Limb (tissue), 2 donors: ENCODE data around the gene KCTD13.
"Not testable (repeated sequence)": the region's sequence is repeated elsewhere in the genome, so short reads cannot be mapped to it uniquely, and the experiment has no call there.

Source experiments
- DNase-seq, 2 donors: peaks; one replicate each; pipeline ENCODE4 v3.0.0-alpha.2; 2016; ENCODE audit errors: extremely low spot score in 2 of 2

KCTD13 gene

GRCh38 chr16:29878172-29878571 lies 47.9 kb downstream of the KCTD13 start:
- no peak for DNase-seq

DNA sequence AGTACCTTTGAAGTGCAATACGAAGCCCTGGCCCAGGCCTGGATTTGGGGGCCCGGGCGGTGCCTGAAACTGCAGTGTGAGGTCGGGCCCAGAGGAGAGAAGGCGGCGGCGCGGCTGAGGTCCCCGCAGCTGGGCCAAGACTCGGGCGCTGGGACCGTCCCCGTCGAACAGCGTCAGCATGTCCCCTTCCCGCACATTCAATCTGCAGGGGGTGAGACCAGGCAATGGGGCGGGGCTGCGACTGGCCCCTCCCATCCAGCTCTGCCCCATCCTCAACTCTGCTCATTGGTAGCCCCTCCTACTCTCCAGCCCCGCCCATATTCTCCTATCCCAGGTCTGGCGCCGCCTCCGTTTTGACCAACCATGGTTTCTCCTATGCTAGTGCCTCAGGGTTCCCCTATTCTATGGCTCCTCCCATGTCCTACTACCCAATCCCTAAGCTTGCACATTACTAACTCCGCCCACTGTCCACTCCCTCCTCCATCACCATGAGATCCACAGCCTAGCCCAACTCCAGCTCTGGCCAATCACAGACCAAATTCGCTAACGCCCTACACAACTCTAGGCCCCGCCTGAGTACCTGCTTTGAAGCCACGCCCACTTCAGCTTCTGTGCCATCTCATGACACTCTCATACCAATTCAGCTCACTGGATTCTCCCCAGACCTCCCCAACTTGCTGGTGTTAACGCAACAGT lies 48.6 kb downstream of the KCTD13 start:
- DNase-seq = no peak

- no peak for DNase-seq
Observed at GRCh38 chr16:29876594-29877249, 49.3 kb downstream of the KCTD13 start.

DNA sequence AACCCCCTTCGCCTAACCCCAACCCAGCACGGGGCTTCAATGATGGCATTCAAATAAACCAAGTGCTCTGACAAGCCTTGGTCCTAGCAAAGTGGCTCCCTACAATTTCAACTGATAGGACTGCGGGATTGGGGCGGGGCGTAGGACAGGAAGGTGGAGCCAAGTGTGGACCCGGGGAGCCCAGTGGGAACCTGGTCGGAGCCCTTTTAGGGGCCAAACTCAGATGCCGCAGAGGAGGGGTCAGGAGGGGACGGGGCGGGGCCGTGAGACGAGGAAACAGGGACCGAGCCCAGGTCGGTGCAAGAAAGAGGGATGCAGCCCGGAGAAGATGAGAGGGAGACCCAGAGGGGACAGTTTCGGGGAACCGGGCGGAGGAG lies 49.8 kb downstream of the KCTD13 start:
- DNase-seq = no peak

GRCh38 chr16:29875206-29875605 lies 50.8 kb downstream of the KCTD13 start:
- no peak for DNase-seq

GRCh38 chr16:29873319-29873718 lies 52.7 kb downstream of the KCTD13 start:
- DNase-seq = no peak

GRCh38 chr16:29871822-29872546 lies 54.0 kb downstream of the KCTD13 start:
- no peak for DNase-seq

GRCh38 chr16:29869067-29869466 lies 57.0 kb downstream of the KCTD13 start:
- not testable (repeated sequence) for DNase-seq

DNA sequence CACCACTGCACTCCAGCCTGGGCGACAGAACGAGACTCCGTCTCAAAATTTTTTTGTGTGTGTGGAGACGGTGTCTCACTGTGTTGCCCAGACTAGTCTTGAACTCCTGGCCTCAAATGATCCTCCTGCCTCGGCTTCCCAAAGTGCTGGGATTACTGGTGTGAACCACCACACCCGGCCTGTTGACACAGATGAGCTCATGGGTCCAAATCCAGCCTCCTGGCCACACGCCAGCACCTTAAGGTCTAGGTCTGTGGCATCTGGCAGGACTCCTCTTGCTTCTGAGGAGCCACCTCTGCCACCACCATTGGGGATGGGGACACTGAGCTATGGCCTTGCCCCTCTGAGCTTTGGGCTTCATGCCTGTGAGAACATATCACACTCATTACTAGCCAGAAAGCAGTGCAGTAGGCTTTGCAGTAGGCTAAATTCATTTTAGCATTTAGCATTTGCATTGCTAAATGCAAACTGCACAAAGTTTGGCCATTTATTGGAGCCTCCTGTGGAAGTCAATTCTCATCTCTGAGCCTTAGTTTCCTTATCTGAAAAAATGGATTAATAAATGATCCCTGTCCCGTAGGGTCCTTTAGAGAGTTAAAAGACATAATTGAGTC lies 57.5 kb downstream of the KCTD13 start:
- no peak for DNase-seq

DNA sequence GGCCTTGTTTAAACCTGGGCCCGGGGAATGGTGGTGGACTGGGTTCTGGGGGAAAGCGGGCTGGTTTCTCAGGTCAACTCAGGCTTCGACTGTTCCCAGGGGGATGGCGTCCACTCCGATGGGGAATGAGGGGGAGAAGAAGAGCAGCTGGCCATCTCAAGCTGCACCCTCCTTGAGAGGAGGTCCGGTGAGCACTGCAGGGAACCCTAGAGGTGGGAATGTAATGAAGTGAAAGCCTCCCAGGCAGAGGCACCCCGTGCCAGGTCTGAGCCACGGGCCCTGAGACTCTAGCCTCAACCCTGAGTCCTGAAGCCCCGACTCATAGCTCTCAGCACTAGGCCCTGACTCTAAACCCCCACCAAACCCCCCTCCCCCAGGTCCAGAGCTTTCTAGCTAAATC lies 61.8 kb downstream of the KCTD13 start:
- no peak for DNase-seq

DNA sequence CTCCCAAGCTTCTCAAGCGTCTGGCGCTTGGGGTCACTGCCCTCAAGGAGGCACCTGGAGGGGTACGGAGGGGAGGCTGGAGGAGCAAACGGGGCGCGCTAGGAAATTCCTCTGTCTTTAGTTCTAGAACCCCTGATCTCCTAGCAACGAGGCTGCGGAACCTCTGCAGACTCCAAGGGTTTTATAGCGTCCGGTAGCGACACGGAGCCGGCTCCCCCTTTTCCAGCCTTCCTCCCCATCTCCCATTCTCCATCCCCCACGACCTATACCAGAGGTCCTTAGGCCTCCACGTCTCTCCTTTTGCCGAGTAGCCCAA lies 62.4 kb downstream of the KCTD13 start:
- DNase-seq = no peak

DNA sequence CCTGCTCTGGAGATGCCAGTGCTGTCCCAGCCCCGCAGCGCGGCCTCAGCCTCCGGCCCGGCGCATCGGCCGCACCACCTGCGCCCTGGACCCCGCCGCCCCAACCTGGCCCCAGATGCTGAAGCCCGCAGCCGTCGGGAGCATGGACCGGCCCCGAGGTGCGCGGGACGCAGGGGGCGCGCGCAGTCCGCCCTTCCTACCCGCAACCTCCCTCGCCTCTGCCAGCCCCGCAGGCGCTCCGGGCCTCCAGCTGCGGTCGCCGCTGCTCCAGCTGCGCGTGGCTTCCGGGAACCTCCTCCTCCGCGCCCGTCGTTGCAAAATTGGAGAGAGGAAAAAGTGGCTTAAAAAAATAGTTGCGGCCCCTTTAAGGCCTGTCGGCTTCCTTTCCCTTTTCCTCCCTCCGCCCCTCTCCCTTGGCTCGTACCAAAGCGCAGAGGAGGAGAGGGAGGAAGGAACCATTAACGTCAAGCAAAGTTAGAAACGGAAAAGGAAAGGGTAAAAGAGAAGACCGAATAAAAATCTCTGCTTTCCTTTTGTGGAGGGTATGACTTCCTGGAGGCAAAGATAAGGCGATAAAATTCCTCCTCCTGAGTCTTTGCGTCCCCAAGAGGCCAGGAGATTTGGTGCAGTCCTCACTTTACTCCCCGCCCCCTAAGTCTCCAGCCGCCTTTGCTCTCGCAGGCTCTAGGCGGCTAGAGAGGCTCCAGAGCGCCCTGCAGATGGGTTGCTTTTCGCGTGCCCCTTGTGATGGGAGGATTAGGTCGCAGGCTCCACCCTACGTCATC lies 63.0 kb downstream of the KCTD13 start, which contains the start of gene CDIPT:
Gene CDIPT (minus strand): TSS at position 343 of the 785 bp plus-strand sequence. CDS start 369 bp downstream, outside the sequence.
- DNase-seq = peak; percentile 94 to 98

- no peak for DNase-seq
Observed at GRCh38 chr16:29862383-29862883, 63.6 kb downstream of the KCTD13 start.

DNA sequence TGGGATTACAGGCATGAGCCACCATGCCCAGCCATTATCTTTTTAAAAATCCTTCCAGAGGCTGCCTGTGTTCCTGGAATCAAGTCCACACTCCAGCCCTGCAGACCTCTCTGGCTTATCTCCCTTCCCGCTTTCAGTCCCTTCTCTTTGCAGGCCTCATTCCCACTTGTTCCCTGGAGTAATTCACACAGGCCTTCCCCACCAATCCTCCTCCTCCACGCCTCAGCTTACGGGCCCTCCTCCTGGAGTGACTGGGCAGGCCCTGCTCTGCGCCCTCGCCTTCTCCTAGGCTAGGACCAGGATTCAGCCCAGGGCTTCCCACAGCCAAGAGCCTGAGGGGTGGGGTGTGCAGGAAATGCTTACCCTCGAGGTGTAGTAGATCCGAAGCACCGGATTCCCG lies 65.8 kb downstream of the KCTD13 start:
- DNase-seq = no peak

DNA sequence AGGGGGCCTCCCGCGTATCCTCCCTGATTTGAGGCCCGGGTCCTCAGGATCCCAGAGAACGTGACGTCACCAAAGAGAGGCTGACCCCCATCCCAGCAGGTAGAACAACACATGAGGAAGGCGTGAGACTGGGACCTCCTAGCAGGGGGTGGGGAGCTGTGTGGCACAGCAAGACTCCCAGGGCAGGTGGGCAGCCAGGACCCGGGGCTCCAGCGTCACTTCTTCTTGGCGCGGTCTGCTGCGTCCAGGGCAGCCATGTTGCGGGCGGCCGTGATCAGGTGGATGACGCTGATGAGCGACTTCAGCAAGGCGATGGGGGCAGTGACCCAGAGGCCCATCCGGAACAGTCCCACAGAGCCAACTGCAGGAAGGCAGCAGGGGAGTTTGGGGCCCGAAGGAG lies 67.1 kb downstream of the KCTD13 start:
- no peak for DNase-seq

DNA sequence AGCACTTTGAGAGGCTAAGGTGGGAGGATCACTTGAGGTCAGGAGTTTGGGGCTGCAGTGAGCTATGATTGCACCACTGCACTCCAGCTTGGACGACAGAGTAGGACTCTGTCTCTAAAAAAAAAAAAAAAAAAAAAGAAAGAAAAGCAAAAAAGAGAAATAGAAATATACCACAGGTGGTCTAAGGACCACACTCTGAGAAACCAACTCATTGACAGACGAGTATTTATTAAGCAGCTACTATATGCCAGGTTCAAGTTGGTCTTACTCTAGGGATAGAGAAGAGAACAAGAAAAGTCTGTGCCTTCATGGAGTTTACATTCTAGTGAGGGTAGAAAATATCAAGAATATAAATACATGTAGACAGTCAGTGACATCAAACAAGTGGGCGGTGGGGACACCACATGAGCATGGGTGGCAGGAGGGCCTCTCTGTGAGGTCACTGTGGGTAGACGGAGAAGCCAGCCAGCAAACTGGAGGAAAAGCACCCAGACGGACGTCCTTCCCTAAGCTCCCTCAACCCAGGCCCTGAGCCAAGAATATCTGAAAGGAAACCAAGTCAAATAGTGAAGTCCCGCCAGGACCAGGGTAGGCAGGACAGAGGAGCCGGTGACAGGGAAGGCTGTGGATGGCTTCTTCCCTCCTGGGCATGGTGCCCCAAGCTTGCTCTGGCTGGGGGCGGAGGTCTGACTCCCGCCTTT lies 67.7 kb downstream of the KCTD13 start:
- DNase-seq = no peak

- no peak for DNase-seq
Observed at GRCh38 chr16:29857133-29857760, 68.8 kb downstream of the KCTD13 start.
